ENCODE results near the gene ADH7. TPM values are rescaled to one million over a fixed set of nuclear protein-coding genes. Genes with fewer than 3 reads are reported as not detected.

Gene ADH7
- total and polyA plus RNA-seq, 2 of the 4 experiments (the other 2 are of a cell fraction) = not detected

DNA sequence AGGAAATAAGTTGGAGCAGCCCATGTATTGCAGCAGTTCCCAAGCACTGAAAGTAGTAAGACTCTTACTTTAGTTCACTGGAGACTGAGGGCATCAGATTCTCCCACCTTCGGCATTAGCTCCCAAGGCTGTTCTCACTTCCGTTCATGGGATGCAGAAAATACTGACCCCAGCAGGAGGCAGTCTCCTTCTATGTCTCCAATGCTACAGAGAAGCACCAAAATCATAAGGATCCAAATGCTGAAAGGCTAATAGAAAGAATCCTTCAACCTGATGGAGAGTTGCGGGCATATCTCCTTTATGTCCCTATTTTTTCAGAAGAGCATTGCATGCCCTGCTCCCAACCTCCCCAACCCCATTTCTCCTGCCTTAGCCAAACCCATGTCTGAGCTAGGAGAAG lies 32.4 kb downstream of the ADH7 start:
- ATAC-seq (ENCODE audit: low read depth) = no peak
- Histone ChIP-seq H4K20me1 (ENCODE audit: insufficient read depth, low read length) (no peaks in the 10 kb centered on the region), H3K79me1 (ENCODE audit: low read depth in 1 of 2, low read length in 2 of 2) (no peaks in the 10 kb centered on the region), H3K9ac (ENCODE audit: low read depth, low read length) (no peak overlapping the region), H2BK15ac (ENCODE audit: low read depth, low read length) (peak overlapping the region; percentile 79; the same call in 2 of the 3 replicates), H3K36me3 (ENCODE audit: control insufficient read depth, insufficient read depth, low read length) (no peaks in the 10 kb centered on the region), H2AFZ (replicated peaks; ENCODE audit: low read length, poor library complexity) (no peak overlapping the region), H2AK5ac (ENCODE audit: low read depth, low read length) (peak overlapping the region; percentile 53; the same call in 1 of the 2 replicates), H3K9me3 (ENCODE audit: control insufficient read depth, insufficient read depth, low read length) (0 out of 2 replicates have a peak, but pooled peaks cover 2% of the 10 kb centered on the region), H3K4ac (ENCODE audit: low read depth, low read length) (peak overlapping the region; percentile 76; the same call in 1 of the 2 replicates), H3K4me1 (ENCODE audit: control insufficient read depth, insufficient read depth, low read length) (peaks cover 13% of the 10 kb centered on the region), H2BK120ac (ENCODE audit: low read depth, low read length) (peak overlapping the region; percentile 99), H2BK20ac (ENCODE audit: low read depth, low read length) (peak overlapping the region; percentile 80), H2AK9ac (replicated peaks; ENCODE audit: low read depth, low read length, poor library complexity) (no peak overlapping the region), H3K23ac (ENCODE audit: low read depth, low read length) (no peak overlapping the region), H3K4me3 (ENCODE audit: insufficient read depth, low read depth, low read length) (no peak overlapping the region), H2BK5ac (ENCODE audit: low read depth, low read length, poor library complexity, severe bottlenecking) (no peak overlapping the region), H3K56ac (ENCODE audit: extremely low read depth, insufficient read depth, low read length) (no peak overlapping the region), H3K4me2 (ENCODE audit: low read depth, low read length) (no peak overlapping the region), H3K27ac (ENCODE audit: insufficient read depth, low read length) (peak overlapping the region; percentile 86; the same call in 1 of the 2 replicates), H4K91ac (ENCODE audit: insufficient read depth, low read depth, low read length) (peak overlapping the region; percentile 28), H3K27me3 (ENCODE audit: control insufficient read depth, insufficient read depth, low read length) (no peaks in the 10 kb centered on the region), H4K5ac (ENCODE audit: low read depth, low read length) (peak overlapping the region; percentile 91), H3K18ac (ENCODE audit: low read depth, low read length) (peak overlapping the region; percentile 98), H4K8ac (ENCODE audit: low read depth in 2 of 2, low read length in 2 of 2) (peak overlapping the region; percentile 46 to 54; a peak in 2 of 4 replicates), H3K14ac (replicated peaks; ENCODE audit: low read depth, low read length) (peak overlapping the region; percentile 80; the same call in 1 of the 2 replicates), H3K9me1 (ENCODE audit: insufficient read depth, low read length) (0 out of 2 replicates have a peak, but pooled peaks cover 3% of the 10 kb centered on the region)
- dilution Hi-C loops (cut with HindIII; ENCODE audit: low sequenced_read_pairs, unreplicated experiment) = no loop called here
- WGBS, 2 experiments (ENCODE audit: extremely low coverage in 2 of 2, insufficient read length in 1 of 2) = no CpG with 5 or more reads among the region's 3 CpGs
- ChIA-PET CTCF (interaction anchor here (1.4 to 2.1 kb wide), 3 partner anchors 12 to 201 kb away, joined by 3 to 13 read pairs (median 5); no protein-coding TSS in a partner anchor), POLR2A (ENCODE audit: unreplicated experiment) (no interaction called here)
- in situ Hi-C loops (cut with MboI; ENCODE audit: low sequenced_read_pairs) = loop anchor here (5.0 to 10.0 kb wide), 2 partner anchors 200 to 1258 kb away; partner anchors contain the start of gene STPG2
- BruUV-seq (replicated peaks) = no TSS peak
- TF ChIP-seq CHD1 (IDR thresholded peaks at IDR 0.05; ENCODE audit: low read depth, low read length) (no peak), RFX5 (IDR thresholded peaks at IDR 0.05; ENCODE audit: low read depth, low read length) (no peak), POLR2A (IDR thresholded peaks at IDR 0.05; ENCODE audit: low read depth, low read length) (no peak), MAZ (IDR thresholded peaks at IDR 0.05; ENCODE audit: borderline replicate concordance, low read depth, low read length) (no peak), FOS (IDR thresholded peaks at IDR 0.05; ENCODE audit: low read depth, low read length) (no peak), RCOR1 (IDR thresholded peaks at IDR 0.05; ENCODE audit: insufficient replicate concordance, low read length) (no peak), MAFK (IDR thresholded peaks at IDR 0.05; ENCODE audit: low read depth, low read length) (no peak), CEBPB (IDR thresholded peaks at IDR 0.05; ENCODE audit: low read depth, low read length) (no peak), MXI1 (IDR thresholded peaks at IDR 0.05; ENCODE audit: borderline replicate concordance, low read depth, low read length) (no peak), SMC3 (IDR thresholded peaks at IDR 0.05; ENCODE audit: low read depth, low read length) (no peak), NFE2L2 (IDR thresholded peaks at IDR 0.05; ENCODE audit: low read depth, low read length) (no peak), BHLHE40 (IDR thresholded peaks at IDR 0.05; ENCODE audit: low read depth, low read length) (no peak)
- TF ChIP-seq, protein P1, sequence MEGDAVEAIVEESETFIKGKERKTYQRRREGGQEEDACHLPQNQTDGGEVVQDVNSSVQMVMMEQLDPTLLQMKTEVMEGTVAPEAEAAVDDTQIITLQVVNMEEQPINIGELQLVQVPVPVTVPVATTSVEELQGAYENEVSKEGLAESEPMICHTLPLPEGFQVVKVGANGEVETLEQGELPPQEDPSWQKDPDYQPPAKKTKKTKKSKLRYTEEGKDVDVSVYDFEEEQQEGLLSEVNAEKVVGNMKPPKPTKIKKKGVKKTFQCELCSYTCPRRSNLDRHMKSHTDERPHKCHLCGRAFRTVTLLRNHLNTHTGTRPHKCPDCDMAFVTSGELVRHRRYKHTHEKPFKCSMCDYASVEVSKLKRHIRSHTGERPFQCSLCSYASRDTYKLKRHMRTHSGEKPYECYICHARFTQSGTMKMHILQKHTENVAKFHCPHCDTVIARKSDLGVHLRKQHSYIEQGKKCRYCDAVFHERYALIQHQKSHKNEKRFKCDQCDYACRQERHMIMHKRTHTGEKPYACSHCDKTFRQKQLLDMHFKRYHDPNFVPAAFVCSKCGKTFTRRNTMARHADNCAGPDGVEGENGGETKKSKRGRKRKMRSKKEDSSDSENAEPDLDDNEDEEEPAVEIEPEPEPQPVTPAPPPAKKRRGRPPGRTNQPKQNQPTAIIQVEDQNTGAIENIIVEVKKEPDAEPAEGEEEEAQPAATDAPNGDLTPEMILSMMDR (conservative IDR thresholded peaks at IDR 0.05; ENCODE audit: low read depth, low read length) = no peak
- TF ChIP-seq, protein P2, sequence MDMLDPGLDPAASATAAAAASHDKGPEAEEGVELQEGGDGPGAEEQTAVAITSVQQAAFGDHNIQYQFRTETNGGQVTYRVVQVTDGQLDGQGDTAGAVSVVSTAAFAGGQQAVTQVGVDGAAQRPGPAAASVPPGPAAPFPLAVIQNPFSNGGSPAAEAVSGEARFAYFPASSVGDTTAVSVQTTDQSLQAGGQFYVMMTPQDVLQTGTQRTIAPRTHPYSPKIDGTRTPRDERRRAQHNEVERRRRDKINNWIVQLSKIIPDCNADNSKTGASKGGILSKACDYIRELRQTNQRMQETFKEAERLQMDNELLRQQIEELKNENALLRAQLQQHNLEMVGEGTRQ (IDR thresholded peaks at IDR 0.05; ENCODE audit: low read depth, low read length) = no peak
- TF ChIP-seq, protein P3, sequence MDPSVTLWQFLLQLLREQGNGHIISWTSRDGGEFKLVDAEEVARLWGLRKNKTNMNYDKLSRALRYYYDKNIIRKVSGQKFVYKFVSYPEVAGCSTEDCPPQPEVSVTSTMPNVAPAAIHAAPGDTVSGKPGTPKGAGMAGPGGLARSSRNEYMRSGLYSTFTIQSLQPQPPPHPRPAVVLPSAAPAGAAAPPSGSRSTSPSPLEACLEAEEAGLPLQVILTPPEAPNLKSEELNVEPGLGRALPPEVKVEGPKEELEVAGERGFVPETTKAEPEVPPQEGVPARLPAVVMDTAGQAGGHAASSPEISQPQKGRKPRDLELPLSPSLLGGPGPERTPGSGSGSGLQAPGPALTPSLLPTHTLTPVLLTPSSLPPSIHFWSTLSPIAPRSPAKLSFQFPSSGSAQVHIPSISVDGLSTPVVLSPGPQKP (IDR thresholded peaks at IDR 0.05; ENCODE audit: borderline replicate concordance, low read depth, low read length) = no peak
- intact Hi-C loops (cut with micrococcal nuclease) = loop anchor here (2.0 to 10.0 kb wide), 2 partner anchors 78 to 318 kb away; partner anchors contain the start of gene ADH5
- no peak for DNase-seq
